H1 (cell line): ENCODE results near the gene CACNB2.

Experiments
- CTCF ChIP-seq, 3 experiments: IDR thresholded peaks; 1 replicate in 2 of 3; 2 replicates in 1 of 3; pipeline versions ENCODE4 v1.5.1 to v1.6.1; 2011; ENCODE audit warnings: low read length in 3 of 3, mild to moderate bottlenecking in 3 of 3, inconsistent platforms in 2 of 3, low read depth in 1 of 3, moderate library complexity in 1 of 3; ENCODE audit not compliant: insufficient read depth in 1 of 3; ENCODE audit errors: control extremely low read depth in 1 of 3
- EZH2 ChIP-seq: fragments of 200-600 bp; sonication (generic); IDR thresholded peaks from 2 replicates; pipeline ENCODE4 v1.7.1; 2012; ENCODE audit warnings: low read depth, mild to moderate bottlenecking, moderate library complexity, low read length, inconsistent platforms; ENCODE audit not compliant: severe bottlenecking
- HDAC6 ChIP-seq: IDR thresholded peaks from one replicate; pipeline ENCODE4 v1.7.1; 2012; ENCODE audit warnings: low read depth, mild to moderate bottlenecking, inconsistent platforms, low read length, moderate library complexity
- POLR2A ChIP-seq, 2 experiments: IDR thresholded peaks; 1 replicate in 1 of 2; 2 replicates in 1 of 2; pipeline ENCODE4 v1.6.1; 2011; ENCODE audit warnings: low read depth in 2 of 2, low read length in 2 of 2, mild to moderate bottlenecking in 2 of 2; ENCODE audit errors: control extremely low read depth in 1 of 2
- POLR2AphosphoS5 ChIP-seq: IDR thresholded peaks from 2 replicates; pipeline ENCODE4 v1.6.1; 2011; ENCODE audit warnings: low read depth, low read length
- RBBP5 ChIP-seq: IDR thresholded peaks from 2 replicates; pipeline ENCODE4 v1.7.1; 2012; ENCODE audit warnings: low read depth, mild to moderate bottlenecking, inconsistent platforms, low read length, moderate library complexity, borderline replicate concordance
- TAF1 ChIP-seq: IDR thresholded peaks from 2 replicates; pipeline ENCODE4 v1.6.1; 2011; ENCODE audit warnings: mild to moderate bottlenecking, low read depth, low read length

- no peak for TF ChIP-seq RBBP5
- TF ChIP-seq TAF1, result no peak
- TF ChIP-seq CTCF (IDR thresholded peaks at IDR 0.05; ENCODE audit: control extremely low read depth in 1 of 3, insufficient read depth in 1 of 3, low read depth in 1 of 3, low read length in 3 of 3), result no peak
- TF ChIP-seq POLR2A (IDR thresholded peaks at IDR 0.05; ENCODE audit: control extremely low read depth in 1 of 2, low read depth in 2 of 2, low read length in 2 of 2), result no peak
- TF ChIP-seq POLR2AphosphoS5, result no peak
- no peak for TF ChIP-seq EZH2
- no peak for TF ChIP-seq HDAC6
These were observed 55.0 kb downstream of the CACNB2 start for GRCh38 chr10:18195060-18195799.
